ENCODE measurements around the gene RRP1B. TPM values are rescaled to one million over a fixed set of nuclear protein-coding genes. Genes with fewer than 3 reads are reported as not detected.
"Not testable (repeated sequence)": the region's sequence is repeated elsewhere in the genome, so short reads cannot be mapped to it uniquely, and the experiment has no call there.

RRP1B gene
- total and polyA plus RNA-seq, 2 donors = 18.4 to 20.1 TPM

DNA sequence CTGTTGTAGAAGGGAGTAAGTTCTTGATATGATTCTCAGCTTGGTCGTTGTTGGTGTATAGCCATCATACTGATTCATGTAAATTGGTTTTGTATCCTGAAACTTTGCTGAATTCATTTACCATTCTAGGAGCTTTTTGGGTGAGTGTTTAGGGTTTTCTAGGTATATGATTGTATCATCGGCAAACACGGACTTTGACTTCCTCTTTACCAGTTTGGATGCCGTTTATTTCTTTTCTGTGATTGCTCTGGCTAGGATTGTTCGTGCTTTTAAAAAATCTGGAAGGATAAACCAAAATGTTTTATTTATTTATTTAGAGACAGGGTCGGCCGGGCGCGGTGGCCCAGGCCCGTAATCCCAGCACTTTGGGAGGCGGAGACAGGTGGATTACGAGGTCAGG lies 20.6 kb downstream of the RRP1B start:
- DNase-seq (ENCODE audit: low read depth in 6 of 9, low spot score in 9 of 9) = no peak
- peaks cover 57 to 70% of the 10 kb centered on the region in 2 donors for H3K36me3 ChIP-seq (ENCODE audit: control insufficient read depth in 2 of 2, insufficient read depth in 2 of 2, low read length in 1 of 2)
- H3K9me3 ChIP-seq (ENCODE audit: control insufficient read depth in 2 of 2, insufficient read depth in 1 of 2, low read length in 1 of 2) = no peaks in the 10 kb centered on the region
- 98% methylated on average over 12 of the region's 12 CpGs for WGBS
- H3K4me1 ChIP-seq (ENCODE audit: control insufficient read depth in 2 of 2, insufficient read depth in 2 of 2, low read length in 2 of 2) = no peaks in the 10 kb centered on the region
- H3K27ac ChIP-seq (ENCODE audit: low read depth in 1 of 2, low read length in 1 of 2) = no peak overlapping the region
- no peaks in the 10 kb centered on the region for H3K27me3 ChIP-seq (ENCODE audit: control insufficient read depth in 2 of 2, insufficient read depth in 1 of 2, low read length in 1 of 2)
- no peak overlapping the region for H3K4me3 ChIP-seq (ENCODE audit: low read length in 2 of 2)

DNA sequence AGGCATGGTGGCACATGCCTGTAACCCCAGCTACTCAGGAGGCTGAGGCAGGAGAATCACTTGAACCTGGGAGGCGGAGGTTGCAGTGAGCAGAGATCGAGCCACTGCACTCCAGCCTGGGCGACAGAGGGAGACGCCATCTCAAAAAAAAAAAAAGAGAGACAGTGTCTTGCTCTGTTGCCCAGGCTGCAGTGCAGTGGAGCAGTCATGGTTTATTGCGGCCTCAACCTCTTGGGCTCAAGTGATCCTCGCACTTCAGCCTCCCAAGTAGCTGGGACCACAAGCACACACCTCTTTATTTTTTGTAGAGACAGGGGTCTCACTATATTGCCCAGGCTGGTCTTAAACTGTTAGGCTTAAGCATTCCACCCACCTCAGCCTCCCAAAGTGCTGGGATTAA lies 21.1 kb downstream of the RRP1B start:
- not testable (repeated sequence) for H3K27ac ChIP-seq (ENCODE audit: low read depth in 1 of 2, low read length in 1 of 2); H3K27me3 ChIP-seq (ENCODE audit: control insufficient read depth in 2 of 2, insufficient read depth in 1 of 2, low read length in 1 of 2); DNase-seq (ENCODE audit: low read depth in 6 of 9, low spot score in 9 of 9); H3K4me1 ChIP-seq (ENCODE audit: control insufficient read depth in 2 of 2, insufficient read depth in 2 of 2, low read length in 2 of 2); H3K4me3 ChIP-seq (ENCODE audit: low read length in 2 of 2); H3K9me3 ChIP-seq (ENCODE audit: control insufficient read depth in 2 of 2, insufficient read depth in 1 of 2, low read length in 1 of 2)
- 98% methylated on average over 6 of the region's 6 CpGs for WGBS
- H3K36me3 ChIP-seq (ENCODE audit: control insufficient read depth in 2 of 2, insufficient read depth in 2 of 2, low read length in 1 of 2) = peaks cover 58 to 71% of the 10 kb centered on the region in 2 donors

DNA sequence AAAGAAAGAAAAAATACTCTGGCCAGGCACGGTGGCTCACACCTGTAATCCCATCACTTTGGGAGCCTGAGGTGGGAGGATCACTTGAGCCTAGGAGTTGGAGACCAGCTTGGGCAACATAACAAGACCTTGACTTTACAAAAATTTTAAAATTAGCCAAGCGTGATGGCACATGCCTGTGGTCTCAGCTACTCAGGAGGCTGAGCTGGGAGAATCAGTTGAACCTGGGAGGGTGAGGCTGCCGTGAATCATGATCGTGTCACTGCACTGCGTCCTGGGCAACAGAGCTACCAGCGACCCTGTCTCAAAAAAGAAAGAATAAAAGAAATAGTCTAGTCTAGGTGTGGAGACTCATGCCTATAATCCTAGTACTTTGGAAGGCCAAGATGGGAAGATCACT lies 22.3 kb downstream of the RRP1B start:
- Histone ChIP-seq H3K4me3 (ENCODE audit: low read length in 2 of 2) (no peak overlapping the region), H3K27me3 (ENCODE audit: control insufficient read depth in 2 of 2, insufficient read depth in 1 of 2, low read length in 1 of 2) (no peaks in the 10 kb centered on the region), H3K4me1 (ENCODE audit: control insufficient read depth in 2 of 2, insufficient read depth in 2 of 2, low read length in 2 of 2) (no peaks in the 10 kb centered on the region), H3K27ac (ENCODE audit: low read depth in 1 of 2, low read length in 1 of 2) (no peak overlapping the region), H3K36me3 (ENCODE audit: control insufficient read depth in 2 of 2, insufficient read depth in 2 of 2, low read length in 1 of 2) (peaks cover 61 to 72% of the 10 kb centered on the region in 2 donors), H3K9me3 (ENCODE audit: control insufficient read depth in 2 of 2, insufficient read depth in 1 of 2, low read length in 1 of 2) (no peaks in the 10 kb centered on the region)
- DNase-seq (ENCODE audit: low read depth in 6 of 9, low spot score in 9 of 9) = no peak
- over 99% methylated on average over 6 of the region's 6 CpGs for WGBS

DNA sequence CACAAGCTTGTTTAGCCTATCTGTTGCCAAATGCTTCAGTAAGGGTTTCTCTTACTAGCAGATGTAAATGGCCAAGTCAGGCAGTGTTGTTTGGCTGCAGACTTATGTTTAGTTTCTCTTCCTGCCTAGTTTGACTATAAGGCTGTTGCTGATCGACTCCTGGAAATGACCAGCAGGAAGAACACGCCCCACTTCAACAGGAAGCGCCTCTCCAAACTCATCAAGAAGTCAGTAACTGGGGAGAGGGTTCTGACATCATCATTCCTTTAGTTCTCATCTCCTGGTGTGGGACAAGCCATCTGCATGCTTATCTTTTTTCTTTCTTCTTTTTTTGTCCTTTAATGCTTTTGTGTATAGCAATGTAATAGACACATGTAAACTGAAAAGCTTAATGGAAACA lies 25.1 kb downstream of the RRP1B start:
- no peaks in the 10 kb centered on the region for H3K9me3 ChIP-seq (ENCODE audit: control insufficient read depth in 2 of 2, insufficient read depth in 1 of 2, low read length in 1 of 2)
- no peak overlapping the region for H3K4me3 ChIP-seq (ENCODE audit: low read length in 2 of 2)
- H3K4me1 ChIP-seq (ENCODE audit: control insufficient read depth in 2 of 2, insufficient read depth in 2 of 2, low read length in 2 of 2) = no peaks in the 10 kb centered on the region
- H3K36me3 ChIP-seq (ENCODE audit: control insufficient read depth in 2 of 2, insufficient read depth in 2 of 2, low read length in 1 of 2) = peaks cover 78 to 82% of the 10 kb centered on the region in 2 donors
- 83% methylated on average over 3 of the region's 3 CpGs for WGBS
- no peaks in the 10 kb centered on the region for H3K27me3 ChIP-seq (ENCODE audit: control insufficient read depth in 2 of 2, insufficient read depth in 1 of 2, low read length in 1 of 2)
- DNase-seq (ENCODE audit: low read depth in 6 of 9, low spot score in 9 of 9) = no peak
- H3K27ac ChIP-seq (ENCODE audit: low read depth in 1 of 2, low read length in 1 of 2) = no peak overlapping the region

DNA sequence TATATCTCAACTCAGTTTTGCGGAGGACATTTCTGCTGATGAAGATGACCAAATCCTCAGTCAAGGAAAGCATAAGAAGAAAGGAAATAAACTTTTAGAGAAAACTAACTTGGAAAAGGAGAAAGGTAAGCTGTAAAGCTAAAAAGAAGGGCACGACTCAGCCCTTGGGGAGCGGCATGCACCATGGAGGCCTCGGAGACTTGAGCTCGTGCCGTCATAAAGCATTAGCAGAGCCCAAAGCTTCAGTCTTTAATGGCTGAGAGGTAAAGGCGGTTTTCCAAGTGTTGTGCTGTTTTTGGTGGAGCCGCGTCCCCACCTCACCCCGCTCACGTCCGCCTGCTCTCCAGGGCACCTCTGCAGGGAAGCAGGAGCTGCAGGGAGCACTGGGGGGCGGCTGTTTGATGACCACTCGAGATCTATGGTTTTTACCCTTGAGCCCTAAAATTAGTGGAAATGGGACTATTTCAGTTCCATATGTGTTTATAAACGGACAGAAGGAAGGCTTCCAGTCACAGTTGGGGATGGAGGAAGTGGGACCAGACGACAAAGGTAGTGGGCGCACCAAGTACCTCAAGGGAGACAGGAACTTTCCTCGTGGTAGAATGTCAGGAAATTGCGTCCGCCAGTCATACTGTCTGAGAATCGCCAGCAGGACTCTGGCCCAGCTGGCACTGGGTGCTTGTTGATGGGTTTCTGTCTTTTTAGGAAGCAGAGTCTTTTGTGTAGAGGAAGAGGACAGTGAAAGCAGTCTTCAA lies 27.6 kb downstream of the RRP1B start:
- 93% methylated on average over 21 of the region's 21 CpGs for WGBS
- Histone ChIP-seq H3K27ac (ENCODE audit: low read depth in 1 of 2, low read length in 1 of 2) (no peak overlapping the region), H3K4me3 (ENCODE audit: low read length in 2 of 2) (no peak overlapping the region), H3K27me3 (ENCODE audit: control insufficient read depth in 2 of 2, insufficient read depth in 1 of 2, low read length in 1 of 2) (no peaks in the 10 kb centered on the region), H3K36me3 (ENCODE audit: control insufficient read depth in 2 of 2, insufficient read depth in 2 of 2, low read length in 1 of 2) (peaks cover 90 to 91% of the 10 kb centered on the region in 2 donors), H3K9me3 (ENCODE audit: control insufficient read depth in 2 of 2, insufficient read depth in 1 of 2, low read length in 1 of 2) (peaks cover 0 to 4% of the 10 kb centered on the region in 2 donors), H3K4me1 (ENCODE audit: control insufficient read depth in 2 of 2, insufficient read depth in 2 of 2, low read length in 2 of 2) (no peaks in the 10 kb centered on the region)
- DNase-seq (ENCODE audit: low read depth in 6 of 9, low spot score in 9 of 9) = no peak

DNA sequence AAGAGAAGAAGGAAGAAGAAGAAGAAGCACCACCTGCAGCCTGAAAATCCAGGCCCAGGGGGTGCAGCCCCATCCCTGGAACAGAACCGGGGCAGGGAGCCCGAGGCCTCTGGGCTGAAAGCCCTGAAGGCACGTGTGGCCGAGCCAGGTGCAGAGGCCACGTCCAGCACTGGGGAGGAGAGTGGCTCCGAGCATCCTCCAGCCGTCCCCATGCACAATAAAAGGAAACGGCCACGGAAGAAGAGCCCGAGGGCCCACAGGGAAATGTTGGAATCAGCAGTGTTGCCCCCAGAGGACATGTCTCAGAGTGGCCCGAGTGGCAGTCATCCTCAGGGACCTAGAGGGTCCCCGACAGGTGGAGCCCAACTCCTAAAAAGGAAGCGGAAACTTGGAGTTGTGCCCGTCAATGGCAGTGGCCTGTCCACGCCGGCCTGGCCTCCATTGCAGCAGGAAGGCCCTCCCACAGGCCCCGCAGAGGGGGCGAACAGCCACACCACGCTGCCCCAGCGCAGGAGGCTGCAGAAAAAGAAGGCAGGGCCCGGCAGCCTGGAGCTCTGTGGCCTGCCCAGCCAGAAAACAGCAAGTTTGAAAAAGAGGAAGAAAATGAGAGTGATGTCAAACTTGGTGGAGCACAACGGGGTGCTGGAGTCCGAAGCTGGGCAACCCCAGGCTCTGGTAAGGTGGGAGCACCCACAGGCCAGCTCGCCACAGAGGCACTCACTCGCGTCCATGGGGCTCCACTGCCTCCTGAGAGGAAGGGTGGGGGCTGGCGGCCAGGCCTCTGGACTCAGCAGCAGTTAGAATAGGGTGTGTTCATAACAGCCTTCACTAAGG lies 28.4 kb downstream of the RRP1B start:
- H3K9me3 ChIP-seq (ENCODE audit: control insufficient read depth in 2 of 2, insufficient read depth in 1 of 2, low read length in 1 of 2) = peaks cover 0 to 4% of the 10 kb centered on the region in 2 donors
- H3K27me3 ChIP-seq (ENCODE audit: control insufficient read depth in 2 of 2, insufficient read depth in 1 of 2, low read length in 1 of 2) = no peaks in the 10 kb centered on the region
- H3K27ac ChIP-seq (ENCODE audit: low read depth in 1 of 2, low read length in 1 of 2) = no peak overlapping the region
- H3K4me3 ChIP-seq (ENCODE audit: low read length in 2 of 2) = no peak overlapping the region
- peaks cover 89 to 90% of the 10 kb centered on the region in 2 donors for H3K36me3 ChIP-seq (ENCODE audit: control insufficient read depth in 2 of 2, insufficient read depth in 2 of 2, low read length in 1 of 2)
- 96% methylated on average over 27 of the region's 27 CpGs for WGBS
- no peak for DNase-seq (ENCODE audit: low read depth in 6 of 9, low spot score in 9 of 9)
- H3K4me1 ChIP-seq (ENCODE audit: control insufficient read depth in 2 of 2, insufficient read depth in 2 of 2, low read length in 2 of 2) = no peaks in the 10 kb centered on the region

DNA sequence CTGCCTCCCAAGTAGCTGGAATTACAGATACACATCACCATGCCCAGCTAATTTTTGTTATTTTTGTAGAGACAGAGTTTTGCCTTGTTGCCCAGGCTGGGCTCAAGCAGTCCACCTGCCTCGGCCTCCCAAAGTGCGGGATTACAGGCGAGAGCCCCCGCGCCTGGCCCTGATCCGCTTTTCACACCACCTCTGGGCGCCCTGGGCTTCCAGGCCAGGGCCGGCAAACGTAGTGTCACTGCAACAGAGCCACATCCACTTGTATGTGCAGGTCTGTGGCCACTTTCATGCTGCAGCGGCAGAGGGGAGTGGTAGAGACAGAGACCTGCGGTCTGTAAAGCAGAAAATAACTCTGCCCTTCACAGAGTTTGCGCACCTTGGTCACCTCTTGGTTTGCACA lies 29.5 kb downstream of the RRP1B start:
- WGBS = 94% methylated on average over 12 of the region's 12 CpGs
- peaks cover 0 to 4% of the 10 kb centered on the region in 2 donors for H3K9me3 ChIP-seq (ENCODE audit: control insufficient read depth in 2 of 2, insufficient read depth in 1 of 2, low read length in 1 of 2)
- no peak overlapping the region for H3K4me3 ChIP-seq (ENCODE audit: low read length in 2 of 2)
- no peaks in the 10 kb centered on the region for H3K4me1 ChIP-seq (ENCODE audit: control insufficient read depth in 2 of 2, insufficient read depth in 2 of 2, low read length in 2 of 2)
- no peaks in the 10 kb centered on the region for H3K27me3 ChIP-seq (ENCODE audit: control insufficient read depth in 2 of 2, insufficient read depth in 1 of 2, low read length in 1 of 2)
- H3K27ac ChIP-seq (ENCODE audit: low read depth in 1 of 2, low read length in 1 of 2) = no peak overlapping the region
- no peak for DNase-seq (ENCODE audit: low read depth in 6 of 9, low spot score in 9 of 9)
- peaks cover 93 to 94% of the 10 kb centered on the region in 2 donors for H3K36me3 ChIP-seq (ENCODE audit: control insufficient read depth in 2 of 2, insufficient read depth in 2 of 2, low read length in 1 of 2)

DNA sequence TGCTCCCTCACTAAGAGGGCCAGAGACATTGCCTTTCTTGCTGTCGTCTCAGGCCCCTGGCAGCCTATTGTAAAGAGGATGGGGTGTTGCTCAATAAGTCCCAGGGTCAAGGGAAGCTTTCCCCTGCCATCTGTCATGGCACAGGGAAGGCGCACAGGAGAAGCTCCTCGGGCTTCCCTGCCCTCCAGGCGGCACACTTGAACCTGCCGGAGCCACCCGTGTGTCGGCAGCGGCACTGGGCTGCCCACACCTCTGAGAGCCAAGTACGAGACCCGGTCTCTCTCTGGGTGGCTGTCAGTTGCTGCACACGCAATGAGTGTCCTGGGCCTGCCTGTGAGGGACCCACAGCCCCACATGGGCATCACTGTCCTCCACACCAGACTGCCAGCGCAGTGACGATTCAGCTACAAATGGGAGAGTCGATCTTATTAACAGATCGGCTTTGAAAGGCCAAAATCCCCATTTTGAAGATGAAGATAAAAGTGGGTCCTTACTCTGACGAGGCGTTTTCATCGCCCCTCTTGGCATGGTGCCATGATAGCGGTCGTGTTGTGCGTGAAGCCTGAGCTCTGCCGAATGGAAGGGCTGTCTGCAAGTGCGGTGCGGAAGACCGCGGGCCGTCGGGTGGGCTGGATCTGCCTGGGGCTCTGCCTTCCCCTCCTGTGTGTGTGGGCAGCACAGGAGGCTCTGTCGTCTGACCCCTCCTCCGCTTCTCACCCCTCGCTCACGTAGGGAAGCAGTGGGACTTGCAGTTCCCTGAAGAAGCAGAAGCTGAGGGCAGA lies 30.4 kb downstream of the RRP1B start:
- WGBS = 97% methylated on average over 32 of the region's 32 CpGs
- DNase-seq (ENCODE audit: low read depth in 6 of 9, low spot score in 9 of 9) = no peak

More for the DNA sequence above, 30.4 kb downstream of the RRP1B start:
- Histone ChIP-seq H3K9me3 (ENCODE audit: control insufficient read depth in 2 of 2, insufficient read depth in 1 of 2, low read length in 1 of 2) (peaks cover 0 to 4% of the 10 kb centered on the region in 2 donors), H3K27ac (ENCODE audit: low read depth in 1 of 2, low read length in 1 of 2) (no peak overlapping the region), H3K4me1 (ENCODE audit: control insufficient read depth in 2 of 2, insufficient read depth in 2 of 2, low read length in 2 of 2) (no peaks in the 10 kb centered on the region), H3K4me3 (ENCODE audit: low read length in 2 of 2) (no peak overlapping the region), H3K27me3 (ENCODE audit: control insufficient read depth in 2 of 2, insufficient read depth in 1 of 2, low read length in 1 of 2) (no peaks in the 10 kb centered on the region), H3K36me3 (ENCODE audit: control insufficient read depth in 2 of 2, insufficient read depth in 2 of 2, low read length in 1 of 2) (peaks cover 95 to 96% of the 10 kb centered on the region in 2 donors)

All from thymus (tissue), 11 donors.